HG03442 (cell line): ENCODE results near the gene GUCY1A2.
"Not testable (repeated sequence)": the region's sequence is repeated elsewhere in the genome, so short reads cannot be mapped to it uniquely, and the experiment has no call there.

Experiments used
- ATAC-seq: cut with Tn5 transposase; IDR thresholded peaks from one replicate; pipeline ENCODE4 v1.9.1; 2021; ENCODE audit warnings: mild to moderate bottlenecking, moderate library complexity; ENCODE audit not compliant: unreplicated experiment

The GUCY1A2 gene

DNA sequence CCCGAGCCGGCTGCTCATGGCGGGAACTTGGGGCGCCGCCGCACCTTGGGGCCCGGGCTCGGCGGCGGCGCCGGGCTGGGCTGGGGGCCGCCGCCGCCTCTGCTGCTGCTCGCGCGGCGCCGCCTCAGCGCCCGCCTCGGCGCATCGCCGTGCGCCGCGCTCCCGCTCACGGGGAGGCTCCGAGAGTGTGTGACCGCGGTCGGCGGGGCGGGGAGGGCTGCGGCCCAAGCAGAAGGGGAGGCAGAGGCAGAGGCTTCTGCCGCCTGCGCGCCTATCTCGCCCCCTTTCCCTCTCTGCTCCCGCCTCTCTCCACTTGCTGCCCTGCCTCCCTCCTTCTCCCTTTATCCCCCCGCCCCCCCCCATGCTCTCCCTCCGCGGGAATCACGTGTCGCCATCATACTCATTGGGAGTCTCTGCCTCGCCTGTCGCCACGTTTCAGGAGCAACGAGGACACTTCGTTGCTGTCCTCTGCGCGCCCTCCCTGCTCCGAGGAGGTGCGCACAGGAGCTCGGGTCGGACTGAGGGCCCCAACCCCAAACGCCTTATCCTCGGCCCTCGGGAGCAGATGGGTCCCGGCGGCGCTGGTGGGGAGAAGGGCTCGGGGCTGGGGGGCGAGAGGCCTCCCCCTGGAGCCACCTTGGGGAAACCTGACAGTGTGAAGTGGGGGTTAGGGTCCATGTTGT lies at the start of gene GUCY1A2:
TSS of gene GUCY1A2 (minus strand) at position 258 of the 683 bp plus-strand sequence. CDS start 421 bp downstream, outside the sequence.
- peak; percentile 32 for ATAC-seq

DNA sequence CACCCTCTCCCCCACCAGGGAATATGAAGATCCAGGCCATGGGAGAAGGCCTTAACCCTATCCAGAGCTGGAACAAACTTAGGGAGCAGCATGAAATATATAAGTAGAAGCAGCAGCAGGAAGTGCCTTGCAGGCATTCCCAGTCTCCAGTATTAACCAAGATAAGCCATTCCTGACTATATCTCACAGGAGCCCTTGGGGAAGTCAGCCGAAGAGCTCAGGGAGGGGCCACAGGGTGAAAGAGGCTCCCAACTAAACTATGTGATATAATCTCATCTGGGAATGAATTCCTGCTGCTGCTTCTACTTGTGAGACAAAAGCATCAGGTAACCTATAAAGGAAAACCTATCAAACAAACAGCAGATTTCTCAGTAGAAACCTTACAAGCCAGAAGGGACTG lies 36.1 kb upstream of the GUCY1A2 start:
- no peak for ATAC-seq

DNA sequence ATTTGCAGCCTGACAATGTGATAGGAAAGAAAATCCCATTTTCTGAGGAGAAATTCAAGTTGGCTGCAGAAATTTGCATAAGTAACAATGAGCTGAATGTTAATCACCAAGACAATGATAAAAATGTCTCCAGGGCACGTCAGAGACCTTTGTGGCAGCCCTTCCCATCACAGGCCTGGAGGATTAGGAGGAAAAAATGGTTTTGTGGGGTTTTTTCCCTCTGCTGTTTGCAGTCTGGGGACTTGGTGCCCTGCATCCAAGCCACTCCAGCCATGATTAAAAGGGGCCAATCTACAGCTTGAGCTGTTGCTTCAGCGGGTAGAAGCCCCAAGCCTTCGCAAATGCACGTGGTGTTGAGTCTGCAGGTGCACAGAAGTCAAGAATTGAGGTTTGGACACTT lies 33.1 kb upstream of the GUCY1A2 start:
- not testable (repeated sequence) for ATAC-seq

GRCh38 chr11:107050899-107051298 lies 32.6 kb upstream of the GUCY1A2 start:
- ATAC-seq: not testable (repeated sequence)

GRCh38 chr11:107050121-107050520 lies 31.8 kb upstream of the GUCY1A2 start:
- ATAC-seq: no peak

DNA sequence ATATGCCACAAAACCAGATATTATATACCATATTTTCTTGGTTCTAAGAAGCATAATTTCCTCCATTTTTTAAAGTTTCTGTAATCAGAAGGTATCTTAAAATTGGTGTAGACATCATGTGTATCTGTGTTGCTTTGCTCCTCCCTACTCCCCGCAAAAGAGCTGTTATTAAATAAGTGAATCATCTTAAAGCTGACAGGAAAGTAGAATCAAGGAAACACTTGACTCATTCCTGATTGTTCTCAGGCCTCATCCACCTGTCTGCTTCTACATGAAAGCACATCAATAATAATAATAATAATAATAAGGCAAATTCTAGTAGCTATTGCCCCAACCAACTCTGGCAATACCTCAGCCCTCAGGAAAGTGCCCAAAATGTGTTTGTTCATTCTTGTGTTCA lies 26.2 kb upstream of the GUCY1A2 start:
- ATAC-seq: no peak

DNA sequence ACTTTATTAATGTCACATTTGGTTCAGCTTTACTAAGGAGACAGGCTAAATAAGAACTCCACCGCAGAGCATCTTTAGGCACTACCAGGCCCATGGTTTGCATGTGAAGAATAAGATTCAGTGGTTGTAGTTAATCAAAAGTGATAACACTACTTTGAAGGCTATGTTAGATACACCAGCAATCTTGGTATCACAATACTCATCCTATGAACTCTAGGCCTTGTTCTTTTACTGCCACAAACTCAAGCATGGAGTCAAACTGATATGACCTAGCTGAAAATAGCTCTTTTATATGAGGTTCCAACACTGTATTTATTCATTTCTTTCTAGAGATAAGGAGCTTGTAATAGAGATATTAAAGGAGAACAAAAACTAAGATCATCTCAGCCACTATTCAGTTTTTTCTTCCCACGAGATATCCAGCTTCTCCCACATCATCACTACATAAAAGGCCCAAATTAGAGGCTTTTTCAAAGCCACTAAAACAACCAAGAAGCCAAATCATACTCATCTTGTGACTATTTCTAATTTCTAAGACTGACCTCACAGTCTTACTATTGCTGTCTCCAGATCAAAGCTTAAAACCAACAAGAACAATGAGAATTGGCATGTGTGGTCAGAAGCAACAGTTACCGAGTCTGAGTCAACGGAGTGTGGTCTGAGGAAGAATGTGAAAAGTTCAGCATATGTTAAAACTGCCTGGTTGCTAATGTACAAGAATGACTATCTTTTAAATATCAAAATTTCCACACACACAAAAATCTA lies 25.1 kb upstream of the GUCY1A2 start:
- peak; percentile 88 for ATAC-seq

DNA sequence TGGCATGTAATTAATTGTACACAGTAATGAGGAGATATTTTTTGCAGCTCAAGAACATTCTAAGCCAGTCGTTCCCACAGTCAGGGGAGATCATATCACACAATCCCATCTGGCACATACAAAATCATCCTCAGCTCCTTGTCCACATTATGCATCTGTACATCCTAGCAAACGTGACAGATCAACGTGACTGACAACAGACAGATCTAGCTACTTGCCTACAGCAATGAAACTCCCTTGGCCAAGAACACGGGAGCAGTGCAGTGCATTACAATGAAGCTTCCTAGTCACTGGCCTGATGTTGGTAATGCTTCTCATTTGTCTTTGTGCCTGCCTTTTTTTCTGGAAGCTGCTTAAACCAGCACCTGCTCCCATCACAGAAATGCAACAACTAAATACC lies 24.5 kb upstream of the GUCY1A2 start:
- no peak for ATAC-seq

- peak; percentile 51 for ATAC-seq
Measured at GRCh38 chr11:107041088-107041444, 22.8 kb upstream of the GUCY1A2 start.

GRCh38 chr11:107040433-107041087 lies 22.3 kb upstream of the GUCY1A2 start:
- ATAC-seq: peak; percentile 26

DNA sequence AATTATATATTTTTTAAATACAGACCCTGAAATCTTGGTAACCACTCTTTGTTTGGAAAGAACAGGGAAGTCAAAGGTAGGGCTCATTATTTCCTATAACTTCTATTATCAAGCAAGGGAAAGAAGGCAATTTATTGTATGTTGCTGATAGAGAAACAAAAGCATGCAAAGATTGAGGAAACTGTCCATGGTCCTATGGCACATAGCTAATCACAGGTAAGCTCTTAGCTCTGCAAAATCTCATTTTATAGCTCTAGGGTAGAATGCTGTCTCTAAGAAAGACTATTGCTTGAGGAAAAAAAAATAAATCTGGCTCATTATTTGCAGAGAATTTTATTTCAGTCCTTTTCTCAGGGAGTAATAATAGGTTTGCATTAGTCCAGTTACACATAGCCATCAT lies 7.4 kb upstream of the GUCY1A2 start:
- ATAC-seq: no peak

- no peak for ATAC-seq
Measured at GRCh38 chr11:107020594-107020993, 2.3 kb upstream of the GUCY1A2 start.

DNA sequence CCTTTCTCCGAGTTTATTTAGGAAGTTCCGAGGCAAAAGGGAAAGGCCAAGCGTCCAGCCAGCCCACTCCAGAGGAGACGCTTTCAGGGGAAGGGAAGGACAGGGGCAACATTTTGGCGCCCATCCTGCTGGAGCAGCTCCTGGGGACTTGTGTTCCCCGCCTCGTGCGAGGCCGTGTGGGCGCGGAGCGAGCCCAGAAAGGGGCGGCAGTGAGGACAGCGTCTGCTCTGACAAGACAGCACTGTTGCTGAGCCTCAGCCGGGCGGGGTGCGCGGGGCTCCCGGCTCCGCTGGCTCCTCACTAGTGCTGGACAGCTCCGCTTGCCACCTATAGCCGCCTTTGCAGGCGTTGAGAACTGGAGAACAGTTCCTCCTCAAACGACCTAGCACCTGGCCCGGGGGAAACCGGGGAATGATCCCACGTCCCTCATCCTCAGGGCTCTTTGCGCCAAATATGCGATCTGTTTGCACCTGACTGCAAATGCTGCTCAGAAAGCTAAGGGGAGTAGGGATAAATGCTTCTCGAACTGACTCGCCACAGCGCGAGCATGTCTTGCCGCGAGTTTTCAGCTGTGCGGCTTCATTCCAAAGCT lies 722 bp upstream of the GUCY1A2 start:
- ATAC-seq: no peak

GRCh38 chr11:107017433-107018218 lies 650 bp downstream of the GUCY1A2 start:
- peak; percentile 71 for ATAC-seq

DNA sequence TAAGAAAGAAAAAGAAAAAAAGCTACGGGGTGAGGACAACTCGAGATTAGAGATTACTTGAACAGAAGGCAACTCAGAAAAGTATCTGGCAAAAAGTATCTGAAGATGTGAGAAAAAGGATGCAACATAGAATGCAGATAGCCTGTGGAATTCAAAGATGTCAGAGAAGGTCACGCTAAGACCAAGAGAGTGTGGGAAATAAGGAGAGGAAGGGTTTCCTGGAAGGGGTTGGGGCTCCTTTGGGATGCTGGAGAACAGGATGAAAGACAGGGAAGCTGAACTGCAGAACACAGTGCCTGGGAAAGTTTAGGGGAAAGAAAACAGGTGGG lies 1.2 kb downstream of the GUCY1A2 start:
- no peak for ATAC-seq

DNA sequence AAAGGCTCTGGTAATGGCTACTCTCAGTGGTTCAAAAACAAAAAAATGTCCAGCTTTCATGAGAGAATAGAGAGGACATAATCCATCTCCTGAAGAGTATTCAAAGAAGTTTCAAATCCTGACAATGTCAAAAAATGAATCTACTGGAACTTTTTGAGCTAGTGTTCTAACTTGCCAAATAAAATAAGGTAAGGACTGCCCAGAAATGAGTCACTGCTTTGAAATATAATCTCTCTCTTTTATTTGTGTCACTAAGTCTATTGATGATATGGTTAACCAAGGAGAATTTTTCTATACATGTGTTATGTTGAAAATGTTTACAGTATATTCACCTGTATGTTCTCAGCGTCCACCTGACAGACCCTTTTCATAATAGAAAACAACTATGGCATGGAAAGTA lies 3.4 kb downstream of the GUCY1A2 start:
- ATAC-seq: no peak

DNA sequence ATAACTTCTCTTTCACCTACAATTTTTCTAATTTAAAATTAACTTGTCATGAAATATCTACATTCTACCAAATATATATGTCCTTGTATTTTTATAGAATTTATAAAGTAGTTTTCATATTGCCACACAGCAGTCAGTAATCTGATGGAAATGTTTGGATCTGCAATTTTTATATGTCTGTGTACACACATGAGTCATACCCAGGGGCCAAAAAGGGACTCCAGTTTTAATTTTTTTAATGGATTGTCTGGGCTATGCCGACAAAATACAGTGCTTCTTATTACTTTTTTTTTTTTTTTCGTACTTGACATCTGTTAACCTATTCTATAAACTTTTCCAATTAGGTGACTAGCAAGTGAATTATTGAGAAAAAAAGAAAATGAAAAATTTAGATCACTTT lies 6.3 kb downstream of the GUCY1A2 start:
- ATAC-seq: no peak

DNA sequence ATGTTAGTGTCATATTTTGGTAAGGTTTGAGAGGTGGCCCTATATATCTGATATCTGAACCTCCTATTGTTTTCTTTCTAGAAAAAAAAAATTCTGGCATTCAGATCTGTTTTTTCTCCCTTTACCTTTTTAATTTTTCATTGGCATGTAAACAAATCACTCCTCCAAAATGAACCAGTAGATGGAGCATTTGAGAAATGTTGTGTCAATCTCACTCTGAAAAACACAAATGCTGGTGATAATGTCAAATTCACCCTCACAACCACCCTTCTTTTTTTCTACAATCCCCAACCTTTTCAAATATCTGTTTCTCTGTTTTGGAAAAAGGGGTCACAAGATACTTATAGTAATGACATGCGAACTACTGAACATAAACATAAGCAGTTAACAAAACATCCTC lies 9.1 kb downstream of the GUCY1A2 start:
- no peak for ATAC-seq

- no peak for ATAC-seq
Measured at GRCh38 chr11:107006076-107006833, 12.0 kb downstream of the GUCY1A2 start.

GRCh38 chr11:106999196-106999595 lies 19.1 kb downstream of the GUCY1A2 start:
- no peak for ATAC-seq
